Tibial nerve (tissue), 4 donors: ENCODE results near the gene RTN1.

Experiments
- EP300 ChIP-seq, 2 donors: sonication (generic); formaldehyde crosslinking; IDR thresholded peaks; one replicate each; pipeline ENCODE4 v1.6.1; 2017; ENCODE audit warnings: antibody characterized with exemption in 2 of 2, mild to moderate bottlenecking in 1 of 2
- POLR2A ChIP-seq, 2 donors: fragments of 450-650 bp; IDR thresholded peaks; one replicate each; pipeline ENCODE4 v1.6.1; 2017; ENCODE audit warnings: antibody characterized with exemption in 2 of 2, mild to moderate bottlenecking in 2 of 2, moderate library complexity in 2 of 2
- TF ChIP-seq, protein P1 (sequence below), 5 experiments: fragments of 200-600 bp in 3 of 5; fragments of 450-650 bp in 2 of 5; sonication (generic) in 3 of 5; IDR thresholded peaks; one replicate each; pipeline ENCODE4 v1.5.1; 2016 to 2019; ENCODE audit warnings: antibody characterized with exemption in 5 of 5, mild to moderate bottlenecking in 3 of 5, moderate library complexity in 2 of 5

GRCh38 chr14:59882957-59883356 lies 12.4 kb upstream of the RTN1 start:
- TF ChIP-seq POLR2A (IDR thresholded peaks at IDR 0.05) (no peak), EP300 (IDR thresholded peaks at IDR 0.05) (no peak)
- TF ChIP-seq, protein P1, sequence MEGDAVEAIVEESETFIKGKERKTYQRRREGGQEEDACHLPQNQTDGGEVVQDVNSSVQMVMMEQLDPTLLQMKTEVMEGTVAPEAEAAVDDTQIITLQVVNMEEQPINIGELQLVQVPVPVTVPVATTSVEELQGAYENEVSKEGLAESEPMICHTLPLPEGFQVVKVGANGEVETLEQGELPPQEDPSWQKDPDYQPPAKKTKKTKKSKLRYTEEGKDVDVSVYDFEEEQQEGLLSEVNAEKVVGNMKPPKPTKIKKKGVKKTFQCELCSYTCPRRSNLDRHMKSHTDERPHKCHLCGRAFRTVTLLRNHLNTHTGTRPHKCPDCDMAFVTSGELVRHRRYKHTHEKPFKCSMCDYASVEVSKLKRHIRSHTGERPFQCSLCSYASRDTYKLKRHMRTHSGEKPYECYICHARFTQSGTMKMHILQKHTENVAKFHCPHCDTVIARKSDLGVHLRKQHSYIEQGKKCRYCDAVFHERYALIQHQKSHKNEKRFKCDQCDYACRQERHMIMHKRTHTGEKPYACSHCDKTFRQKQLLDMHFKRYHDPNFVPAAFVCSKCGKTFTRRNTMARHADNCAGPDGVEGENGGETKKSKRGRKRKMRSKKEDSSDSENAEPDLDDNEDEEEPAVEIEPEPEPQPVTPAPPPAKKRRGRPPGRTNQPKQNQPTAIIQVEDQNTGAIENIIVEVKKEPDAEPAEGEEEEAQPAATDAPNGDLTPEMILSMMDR (IDR thresholded peaks at IDR 0.05) = no peak
